Spleen (tissue), 11 donors: ENCODE data around the gene GUK1. TPM values are rescaled to one million over a fixed set of nuclear protein-coding genes. Genes with fewer than 3 reads are reported as not detected.

Source experiments
- DNase-seq: peaks from one replicate; pipeline ENCODE4 v3.0.0-alpha.2; 2020
- H3K27ac ChIP-seq, 8 donors: fragments of 200-600 bp; sonication (generic) in 7 of 8; 1 replicate in 4 of 8; 2 replicates in 4 of 8; pipeline versions ENCODE4 v1.5.0 to v1.8.0; 2016 to 2021; ENCODE audit warnings: inconsistent platforms in 4 of 8, mild to moderate bottlenecking in 4 of 8, moderate library complexity in 1 of 8
- H3K27me3 ChIP-seq, 7 donors: fragments of 200-600 bp; sonication (generic) in 6 of 7; replicated peaks in 1 of 7; 1 replicate in 4 of 7; 2 replicates in 3 of 7; pipeline versions ENCODE4 v1.5.0 to v1.8.0; 2016 to 2021; ENCODE audit warnings: inconsistent platforms in 3 of 7, mild to moderate bottlenecking in 1 of 7
- H3K36me3 ChIP-seq, 6 donors: fragments of 200-600 bp; sonication (generic) in 5 of 6; 1 replicate in 4 of 6; 2 replicates in 2 of 6; pipeline versions ENCODE4 v1.5.0 to v1.8.0; 2016 to 2021; ENCODE audit warnings: inconsistent platforms in 2 of 6
- H3K4me1 ChIP-seq, 6 donors: fragments of 200-600 bp; sonication (generic) in 5 of 6; 1 replicate in 3 of 6; 2 replicates in 3 of 6; pipeline versions ENCODE4 v1.5.0 to v1.8.0; 2016 to 2021; ENCODE audit warnings: inconsistent platforms in 3 of 6
- H3K4me3 ChIP-seq, 8 donors: fragments of 200-600 bp; sonication (generic) in 7 of 8; 1 replicate in 4 of 8; 2 replicates in 4 of 8; pipeline versions ENCODE4 v1.5.0 to v1.8.0; 2016 to 2021; ENCODE audit warnings: inconsistent platforms in 4 of 8, mild to moderate bottlenecking in 4 of 8, moderate library complexity in 2 of 8
- H3K9me3 ChIP-seq, 8 donors: fragments of 200-600 bp; sonication (generic) in 7 of 8; 1 replicate in 4 of 8; 2 replicates in 4 of 8; pipeline versions ENCODE4 v1.5.0 to v1.8.0; 2016 to 2021; ENCODE audit warnings: inconsistent platforms in 4 of 8
- POLR2A ChIP-seq, 3 donors: fragments of 450-650 bp; IDR thresholded peaks; one replicate each; pipeline ENCODE4 v1.5.1; 2017; ENCODE audit warnings: antibody characterized with exemption in 3 of 3, mild to moderate bottlenecking in 1 of 3
- POLR2AphosphoS5 ChIP-seq, 3 donors: sonication (generic); formaldehyde crosslinking; IDR thresholded peaks; one replicate each; pipeline ENCODE4 v1.5.1; 2017; ENCODE audit warnings: antibody characterized with exemption in 3 of 3
- WGBS, 5 donors: extraction: QIAGEN DNeasy Blood & Tissue Kit in 3 of 5; methylation state at CpG; one replicate each; pipeline versions ENCODE4 v1.1.5 to v1.1.7; 2013 to 2018; 5-methylcytosine and 5-hydroxymethylcytosine counted together
- intact Hi-C: fragments of 100-400 bp; cut with DNase I; formaldehyde crosslinking; loops from one replicate; pipeline ENCODE4 v1.15.0; 2023; ENCODE audit warnings: low total_unique reads
- polyA plus RNA-seq, 3 donors: library from polyadenylated mRNA; stranded (reverse); fragments of 200-250 nt; gene quantifications; one replicate each; pipeline ENCODE4 v1.2.1, GENCODE V29; 2013
- total RNA-seq, 7 donors: library from RNA; depleted of rRNA in 3 of 7; stranded (reverse); fragments of >200 nt in 3 of 7; fragmentation: NEBNext Ultra II Directional in 4 of 7; extraction: Animal tissue kit (Norgen Biotek cat#: 25700) in 4 of 7; gene quantifications; one replicate each; pipeline versions ENCODE4 v1.1.0 to v1.2.1, GENCODE V29; 2016 to 2021
- TF ChIP-seq, protein P1 (sequence below), 11 experiments: fragments of 200-600 bp in 7 of 11; fragments of 450-650 bp in 4 of 11; sonication (generic) in 4 of 11; IDR thresholded peaks in 8 of 11; conservative IDR thresholded peaks in 3 of 11; 1 replicate in 7 of 11; 2 replicates in 4 of 11; pipeline versions ENCODE4 v1.4.0 to v1.8.0; 2016 to 2021; ENCODE audit warnings: antibody characterized with exemption in 11 of 11, inconsistent platforms in 4 of 11, mild to moderate bottlenecking in 1 of 11
- donor health status: healthy with polysubstance abuse.
- donor health status: DM: no; HTN: no; CAD: no; lungs with moderate emphysema.
- donor health status: DM: no; HTN: no; CAD: no.
- donor health status: Bipolar disorder and iron deficiency.
- donor health status: healthy.
- donor health status: DM: no; HTN: no; CAD: no.
- donor health status: DM: yes; HTN: yes; CAD: no.

Gene GUK1
- total and polyA plus RNA-seq, 10 donors = 167 to 499 (median 199) TPM

DNA sequence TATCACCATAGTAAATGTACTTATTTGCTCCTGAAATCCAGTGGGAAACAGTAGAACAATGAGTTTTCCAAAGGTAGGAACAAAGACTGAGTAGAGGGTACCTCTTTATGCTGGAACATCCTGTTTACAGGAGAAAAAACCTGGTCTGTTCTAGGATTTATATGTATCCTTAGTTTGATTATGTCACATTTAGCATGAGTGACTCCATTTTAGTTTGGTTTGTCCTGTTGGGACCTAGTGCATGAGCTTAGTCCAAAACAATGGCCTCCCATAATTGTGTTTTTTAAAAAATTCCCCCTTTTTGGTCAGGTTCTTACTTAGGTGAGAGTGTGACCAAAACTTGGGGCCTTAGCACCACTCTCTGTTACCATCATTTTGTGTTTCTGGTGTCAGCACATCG is 27.5 kb upstream of the GUK1 start:
- DNase-seq = no peak
- Histone ChIP-seq H3K4me1 (peaks cover 11 to 30% (median 25%) of the 10 kb centered on the region in 6 donors), H3K9me3 (peaks cover 0 to 5% (median 0%) of the 10 kb centered on the region in 8 donors), H3K27me3 (no peaks in the 10 kb centered on the region), H3K36me3 (peaks cover 0 to 5% (median 1%) of the 10 kb centered on the region in 6 donors), H3K27ac (no peak overlapping the region), H3K4me3 (no peak overlapping the region)
- intact Hi-C loops = no loop called here
- TF ChIP-seq POLR2A (IDR thresholded peaks at IDR 0.05) (no peak), POLR2AphosphoS5 (IDR thresholded peaks at IDR 0.05) (no peak)
- TF ChIP-seq, protein P1, sequence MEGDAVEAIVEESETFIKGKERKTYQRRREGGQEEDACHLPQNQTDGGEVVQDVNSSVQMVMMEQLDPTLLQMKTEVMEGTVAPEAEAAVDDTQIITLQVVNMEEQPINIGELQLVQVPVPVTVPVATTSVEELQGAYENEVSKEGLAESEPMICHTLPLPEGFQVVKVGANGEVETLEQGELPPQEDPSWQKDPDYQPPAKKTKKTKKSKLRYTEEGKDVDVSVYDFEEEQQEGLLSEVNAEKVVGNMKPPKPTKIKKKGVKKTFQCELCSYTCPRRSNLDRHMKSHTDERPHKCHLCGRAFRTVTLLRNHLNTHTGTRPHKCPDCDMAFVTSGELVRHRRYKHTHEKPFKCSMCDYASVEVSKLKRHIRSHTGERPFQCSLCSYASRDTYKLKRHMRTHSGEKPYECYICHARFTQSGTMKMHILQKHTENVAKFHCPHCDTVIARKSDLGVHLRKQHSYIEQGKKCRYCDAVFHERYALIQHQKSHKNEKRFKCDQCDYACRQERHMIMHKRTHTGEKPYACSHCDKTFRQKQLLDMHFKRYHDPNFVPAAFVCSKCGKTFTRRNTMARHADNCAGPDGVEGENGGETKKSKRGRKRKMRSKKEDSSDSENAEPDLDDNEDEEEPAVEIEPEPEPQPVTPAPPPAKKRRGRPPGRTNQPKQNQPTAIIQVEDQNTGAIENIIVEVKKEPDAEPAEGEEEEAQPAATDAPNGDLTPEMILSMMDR (IDR thresholded peaks at IDR 0.05 in 8 of 11, conservative IDR thresholded peaks at IDR 0.05 in 3 of 11) = no peak
- WGBS, 5 donors = 75 to 94% (median 85%) methylated on average over 1 of the region's 1 CpG

DNA sequence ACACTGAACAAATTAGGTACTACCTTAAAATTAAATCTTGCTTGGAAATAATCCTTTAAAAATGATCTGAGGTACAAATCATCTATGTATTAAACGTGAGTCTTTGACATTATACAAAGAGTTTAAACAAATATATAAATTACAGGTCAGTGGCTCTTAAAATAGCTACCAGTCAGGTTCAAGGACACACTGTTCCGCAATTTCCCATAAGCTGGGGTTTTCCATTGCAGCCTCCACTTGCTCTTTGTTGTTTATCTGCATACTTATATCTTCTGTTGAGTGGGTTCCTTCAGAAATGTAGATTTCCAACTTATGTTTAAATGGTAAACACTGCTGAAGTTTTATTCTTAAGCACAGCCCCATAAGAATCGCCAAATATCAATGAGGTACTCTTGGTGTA is 25.3 kb upstream of the GUK1 start:
- H3K4me1 ChIP-seq = peaks cover 2 to 11% (median 9%) of the 10 kb centered on the region in 6 donors
- DNase-seq = no peak
- intact Hi-C loops = no loop called here
- no peaks in the 10 kb centered on the region for H3K36me3 ChIP-seq
- TF ChIP-seq, protein P1 (IDR thresholded peaks at IDR 0.05 in 8 of 11, conservative IDR thresholded peaks at IDR 0.05 in 3 of 11) = no peak
- no peak for TF ChIP-seq POLR2AphosphoS5 (IDR thresholded peaks at IDR 0.05)
- TF ChIP-seq POLR2A (IDR thresholded peaks at IDR 0.05) = no peak
- H3K9me3 ChIP-seq = peaks cover 0 to 16% (median 9%) of the 10 kb centered on the region in 8 donors
- H3K4me3 ChIP-seq = no peak overlapping the region
- no peaks in the 10 kb centered on the region for H3K27me3 ChIP-seq
- WGBS, 5 donors = 66 to 79% (median 71%) methylated on average over 3 of the region's 3 CpGs
- no peak overlapping the region for H3K27ac ChIP-seq

DNA sequence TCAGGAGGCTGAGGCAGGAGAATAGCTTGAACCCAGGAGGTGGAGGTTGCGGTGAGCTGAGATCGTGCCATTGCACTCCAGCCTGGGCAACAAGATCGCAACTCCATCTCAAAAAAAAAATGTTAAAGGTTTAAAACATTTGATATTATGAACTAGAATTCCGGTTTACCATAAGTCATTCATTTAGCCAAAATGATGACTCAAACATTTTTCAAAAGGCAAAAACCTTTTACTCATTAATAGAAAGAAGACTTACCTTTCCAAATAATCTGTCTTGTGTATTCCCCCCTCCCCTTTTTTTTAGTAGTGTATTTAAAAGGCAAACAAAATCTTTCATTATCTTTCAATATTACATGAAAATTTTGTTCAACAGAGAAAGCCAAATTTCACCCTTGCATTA is 22.7 kb upstream of the GUK1 start:
- H3K4me1 ChIP-seq = no peaks in the 10 kb centered on the region
- H3K27ac ChIP-seq = no peak overlapping the region
- peaks cover 0 to 16% (median 9%) of the 10 kb centered on the region in 8 donors for H3K9me3 ChIP-seq
- TF ChIP-seq POLR2AphosphoS5 (IDR thresholded peaks at IDR 0.05) (no peak), POLR2A (IDR thresholded peaks at IDR 0.05) (no peak)
- TF ChIP-seq, protein P1 (IDR thresholded peaks at IDR 0.05 in 8 of 11, conservative IDR thresholded peaks at IDR 0.05 in 3 of 11) = no peak
- no peak for DNase-seq
- H3K4me3 ChIP-seq = no peak overlapping the region
- no peaks in the 10 kb centered on the region for H3K36me3 ChIP-seq
- WGBS, 5 donors = 94 to 98% (median 97%) methylated on average over 4 of the region's 4 CpGs
- intact Hi-C loops = no loop called here
- H3K27me3 ChIP-seq = no peaks in the 10 kb centered on the region

DNA sequence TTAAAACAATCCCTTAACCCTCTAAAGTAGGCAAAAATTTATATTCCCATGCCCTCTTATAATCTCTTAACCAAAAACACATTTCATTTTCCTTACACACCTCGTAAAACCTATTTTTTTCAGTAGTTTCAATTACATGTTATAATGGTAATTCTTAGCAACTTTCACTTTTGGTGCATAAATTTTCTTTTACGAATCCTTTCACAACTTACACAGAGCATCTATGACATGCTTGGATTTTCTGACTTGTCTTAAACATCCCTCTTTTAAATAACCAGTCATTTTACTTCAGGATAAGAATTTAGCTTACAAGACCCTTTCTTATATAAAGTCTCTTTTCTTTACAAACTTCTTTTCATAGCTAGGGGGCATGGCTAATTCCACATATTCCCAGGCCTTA is 22.0 kb upstream of the GUK1 start:
- TF ChIP-seq, protein P1 (IDR thresholded peaks at IDR 0.05 in 8 of 11, conservative IDR thresholded peaks at IDR 0.05 in 3 of 11) = no peak
- no peak for TF ChIP-seq POLR2A (IDR thresholded peaks at IDR 0.05)
- H3K9me3 ChIP-seq = peaks cover 0 to 16% (median 9%) of the 10 kb centered on the region in 8 donors
- intact Hi-C loops = no loop called here
- 66 to 88% (median 81%) methylated on average over 2 of the region's 2 CpGs for WGBS, 5 donors
- no peaks in the 10 kb centered on the region for H3K4me1 ChIP-seq
- H3K36me3 ChIP-seq = no peaks in the 10 kb centered on the region
- DNase-seq = no peak
- no peak overlapping the region for H3K27ac ChIP-seq
- H3K27me3 ChIP-seq = no peaks in the 10 kb centered on the region
- H3K4me3 ChIP-seq = no peak overlapping the region
